Fibroblast of pulmonary artery (primary cell): ENCODE data around the gene CEND1.

Source experiments
- DNase-seq: peaks from one replicate; pipeline ENCODE4 v3.0.0-alpha.2; 2010; ENCODE audit warnings: low read depth
- H3K4me3 ChIP-seq: replicated peaks from 2 replicates; pipeline ENCODE4 v1.5.1; 2011; ENCODE audit warnings: low read depth, mild to moderate bottlenecking, control low read depth, low read length, moderate library complexity
- TF ChIP-seq, protein P1 (sequence below): IDR thresholded peaks from 2 replicates; pipeline ENCODE4 v1.5.1; 2011; ENCODE audit warnings: mild to moderate bottlenecking, control low read depth, low read length, inconsistent platforms; ENCODE audit errors: missing control alignments

Gene CEND1

GRCh38 chr11:789943-790342, at the start of gene CEND1:
TSS of gene CEND1 (minus strand) at chr11:790090. CDS start at chr11:788576, 1,514 bp downstream.
- peak; percentile 49 for DNase-seq
- no peak within 1 kb of the TSS for H3K4me3 ChIP-seq
- TF ChIP-seq, protein P1, sequence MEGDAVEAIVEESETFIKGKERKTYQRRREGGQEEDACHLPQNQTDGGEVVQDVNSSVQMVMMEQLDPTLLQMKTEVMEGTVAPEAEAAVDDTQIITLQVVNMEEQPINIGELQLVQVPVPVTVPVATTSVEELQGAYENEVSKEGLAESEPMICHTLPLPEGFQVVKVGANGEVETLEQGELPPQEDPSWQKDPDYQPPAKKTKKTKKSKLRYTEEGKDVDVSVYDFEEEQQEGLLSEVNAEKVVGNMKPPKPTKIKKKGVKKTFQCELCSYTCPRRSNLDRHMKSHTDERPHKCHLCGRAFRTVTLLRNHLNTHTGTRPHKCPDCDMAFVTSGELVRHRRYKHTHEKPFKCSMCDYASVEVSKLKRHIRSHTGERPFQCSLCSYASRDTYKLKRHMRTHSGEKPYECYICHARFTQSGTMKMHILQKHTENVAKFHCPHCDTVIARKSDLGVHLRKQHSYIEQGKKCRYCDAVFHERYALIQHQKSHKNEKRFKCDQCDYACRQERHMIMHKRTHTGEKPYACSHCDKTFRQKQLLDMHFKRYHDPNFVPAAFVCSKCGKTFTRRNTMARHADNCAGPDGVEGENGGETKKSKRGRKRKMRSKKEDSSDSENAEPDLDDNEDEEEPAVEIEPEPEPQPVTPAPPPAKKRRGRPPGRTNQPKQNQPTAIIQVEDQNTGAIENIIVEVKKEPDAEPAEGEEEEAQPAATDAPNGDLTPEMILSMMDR: no peak

- no peak overlapping the region for H3K4me3 ChIP-seq
- no peak for DNase-seq
- TF ChIP-seq, protein P1: no peak
Observed at GRCh38 chr11:839280-839623, 49.4 kb upstream of the CEND1 start.

GRCh38 chr11:838441-839279, 48.8 kb upstream of the CEND1 start:
- TF ChIP-seq, protein P1: no peak
- DNase-seq: no peak
- H3K4me3 ChIP-seq: no peak overlapping the region

- TF ChIP-seq, protein P1: no peak
- no peak overlapping the region for H3K4me3 ChIP-seq
- no peak for DNase-seq
Observed at GRCh38 chr11:837990-838307, 48.1 kb upstream of the CEND1 start.

DNA sequence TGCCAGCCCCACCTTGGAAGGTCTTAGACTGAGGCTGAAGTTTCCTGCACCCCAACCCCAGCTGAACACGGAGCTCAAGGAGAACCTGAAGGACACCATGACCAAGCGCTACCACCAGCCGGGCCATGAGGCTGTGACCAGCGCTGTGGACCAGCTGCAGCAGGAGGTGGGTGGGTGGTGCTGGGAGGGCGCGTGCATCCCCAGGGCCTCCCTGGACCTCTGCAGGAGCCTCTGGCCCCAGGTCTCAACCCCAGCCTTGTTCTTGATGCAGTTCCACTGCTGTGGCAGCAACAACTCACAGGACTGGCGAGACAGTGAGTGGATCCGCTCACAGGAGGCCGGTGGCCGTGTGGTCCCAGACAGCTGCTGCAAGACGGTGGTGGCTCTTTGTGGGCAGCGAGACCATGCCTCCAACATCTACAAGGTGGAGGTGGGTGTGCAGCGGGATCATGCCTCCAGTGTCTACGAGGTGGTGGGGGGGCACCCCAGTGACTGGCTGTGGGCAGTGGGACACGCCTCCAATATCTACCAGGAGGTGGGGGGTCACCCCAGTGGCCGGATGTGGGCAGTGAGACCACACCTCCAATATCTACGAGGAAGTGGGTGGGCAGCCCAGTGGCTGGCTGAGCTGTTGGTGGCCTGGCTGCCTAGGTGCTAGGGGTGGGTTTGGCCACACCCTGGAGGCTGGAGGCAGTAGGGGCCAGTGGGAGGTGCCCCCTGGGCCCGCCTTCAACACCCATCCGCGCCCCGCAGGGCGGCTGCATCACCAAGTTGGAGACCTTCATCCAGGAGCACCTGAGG, 47.5 kb upstream of the CEND1 start:
- TF ChIP-seq, protein P1: no peak
- DNase-seq: no peak
- H3K4me3 ChIP-seq: no peak overlapping the region

DNA sequence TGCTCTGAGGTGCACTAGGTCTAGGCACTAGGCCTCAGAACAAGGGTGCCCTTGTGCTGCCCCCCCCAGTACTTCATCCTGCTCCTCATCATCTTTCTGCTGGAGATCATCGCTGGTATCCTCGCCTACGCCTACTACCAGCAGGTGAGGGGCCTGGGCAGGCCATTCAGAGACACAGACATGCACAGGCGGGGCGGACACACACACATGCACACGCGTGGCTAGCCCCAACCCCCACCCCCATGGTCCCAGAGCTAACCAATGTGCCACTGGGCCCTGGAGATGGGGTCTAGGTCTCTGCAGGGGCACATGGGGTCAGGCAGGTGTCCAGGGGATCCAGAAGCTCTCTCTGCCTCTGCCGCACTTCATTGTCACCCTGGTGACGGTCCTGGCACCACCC, 46.8 kb upstream of the CEND1 start:
- H3K4me3 ChIP-seq: no peak overlapping the region
- TF ChIP-seq, protein P1: no peak
- DNase-seq: no peak

GRCh38 chr11:836274-836673, 46.4 kb upstream of the CEND1 start:
- DNase-seq: no peak
- TF ChIP-seq, protein P1: no peak

More at GRCh38 chr11:836274-836673, 46.4 kb upstream of the CEND1 start:
- H3K4me3 ChIP-seq: no peak overlapping the region
